WTC11 (cell line): ENCODE measurements around the gene CTPS2. TPM values are rescaled to one million over a fixed set of nuclear protein-coding genes. Genes with fewer than 3 reads are reported as not detected.

Experiments
- ATAC-seq: fragments of 200-7000 bp; cut with Tn5 transposase; 2 replicates; pipeline ENCODE4 v1.10.0; 2021; ENCODE audit warnings: mild to moderate bottlenecking, moderate library complexity
- CTCF ChIA-PET: fragments of 300-600 bp; sonication (Branson Sonifier 250); formaldehyde crosslinking; loops from one replicate; lab custom pipeline; 2021; ENCODE audit warnings: antibody characterized with exemption; lab: Charles Lee
- POLR2A ChIA-PET: fragments of 350-600 bp; sonication (Branson Sonifier 250); formaldehyde crosslinking; loops from one replicate; lab custom pipeline; 2021; ENCODE audit warnings: antibody characterized with exemption; lab: Charles Lee
- DNase-seq: peaks from one replicate; pipeline ENCODE4 v3.0.0; 2021; ENCODE audit warnings: low spot score
- H3K27ac Mint-ChIP-seq: 2 replicates; pipeline ENCODE4 v1.8.0; 2021; ENCODE audit warnings: mixed read lengths
- H3K27me3 Mint-ChIP-seq: 2 replicates; pipeline ENCODE4 v1.8.0; 2021; ENCODE audit warnings: low read depth, mild to moderate bottlenecking, moderate library complexity, mixed read lengths
- H3K36me3 Mint-ChIP-seq: 2 replicates; pipeline ENCODE4 v1.8.0; 2021; ENCODE audit warnings: mixed read lengths
- H3K4me1 Mint-ChIP-seq: 2 replicates; pipeline ENCODE4 v1.8.0; 2022; ENCODE audit warnings: mixed read lengths
- H3K4me3 Mint-ChIP-seq: 2 replicates; pipeline ENCODE4 v1.8.0; 2021; ENCODE audit warnings: mild to moderate bottlenecking, moderate library complexity, mixed read lengths
- H3K9me3 Mint-ChIP-seq: 2 replicates; pipeline ENCODE4 v1.8.0; 2021; ENCODE audit warnings: mixed read lengths
- AFF4 ChIP-seq: sonication (generic); formaldehyde crosslinking; IDR thresholded peaks from 2 replicates; pipeline ENCODE4 v1.8.1; 2023; ENCODE audit warnings: mild to moderate bottlenecking, missing genetic modification reagents, borderline replicate concordance
- CBFB ChIP-seq: sonication (generic); formaldehyde crosslinking; IDR thresholded peaks from 2 replicates; pipeline ENCODE4 v1.8.1; 2022; ENCODE audit warnings: mild to moderate bottlenecking, low read depth, missing genetic modification reagents
- CDX4 ChIP-seq: fragments of 250-450 bp; sonication (Bioruptor Pico); IDR thresholded peaks from 2 replicates; pipeline ENCODE4 v1.9.0; 2021; ENCODE audit warnings: moderate library complexity, mild to moderate bottlenecking, inconsistent platforms, borderline replicate concordance
- CREB1 ChIP-seq: sonication (generic); formaldehyde crosslinking; IDR thresholded peaks from 2 replicates; pipeline ENCODE4 v1.8.0; 2023; ENCODE audit warnings: mild to moderate bottlenecking, missing genetic modification reagents
- FOXP1 ChIP-seq: sonication (generic); formaldehyde crosslinking; IDR thresholded peaks from 2 replicates; pipeline ENCODE4 v1.8.0; 2022; ENCODE audit warnings: missing genetic modification reagents, mild to moderate bottlenecking, moderate library complexity, borderline replicate concordance
- FOXP4 ChIP-seq: sonication (generic); formaldehyde crosslinking; IDR thresholded peaks from 2 replicates; pipeline ENCODE4 v1.8.0; 2022; ENCODE audit warnings: mild to moderate bottlenecking, missing genetic modification reagents
- JAZF1 ChIP-seq: fragments of 250-450 bp; sonication (Bioruptor Pico); IDR thresholded peaks from 2 replicates; pipeline ENCODE4 v1.9.0; 2021; ENCODE audit warnings: moderate library complexity, mild to moderate bottlenecking, inconsistent platforms
- MXD4 ChIP-seq: fragments of 250-450 bp; sonication (Bioruptor Pico); IDR thresholded peaks from 2 replicates; pipeline ENCODE4 v1.8.0; 2021; ENCODE audit warnings: mild to moderate bottlenecking, moderate library complexity, borderline replicate concordance
- NFYB ChIP-seq: sonication (generic); formaldehyde crosslinking; conservative IDR thresholded peaks from 2 replicates; pipeline ENCODE4 v1.8.0; 2022; ENCODE audit warnings: low read depth, missing genetic modification reagents
- NR1H2 ChIP-seq: sonication (generic); formaldehyde crosslinking; IDR thresholded peaks from 2 replicates; pipeline ENCODE4 v1.9.0; 2021; ENCODE audit warnings: mild to moderate bottlenecking, moderate library complexity, missing genetic modification reagents
- PRRX2 ChIP-seq: fragments of 250-450 bp; sonication (Bioruptor Pico); IDR thresholded peaks from 2 replicates; pipeline ENCODE4 v1.8.0; 2021; ENCODE audit warnings: mild to moderate bottlenecking
- SMAD4 ChIP-seq: sonication (generic); formaldehyde crosslinking; IDR thresholded peaks from 2 replicates; pipeline ENCODE4 v1.8.0; 2022; ENCODE audit warnings: mild to moderate bottlenecking, missing genetic modification reagents
- SP1 ChIP-seq: sonication (generic); formaldehyde crosslinking; conservative IDR thresholded peaks from 2 replicates; pipeline ENCODE4 v1.8.1; 2022; ENCODE audit warnings: missing genetic modification reagents
- TEAD4 ChIP-seq: sonication (generic); formaldehyde crosslinking; IDR thresholded peaks from 2 replicates; pipeline ENCODE4 v1.8.0; 2022; ENCODE audit warnings: mild to moderate bottlenecking, missing genetic modification reagents
- TP53 ChIP-seq: sonication (generic); formaldehyde crosslinking; IDR thresholded peaks from 2 replicates; pipeline ENCODE4 v1.8.1; 2023; ENCODE audit warnings: mild to moderate bottlenecking, missing genetic modification reagents
- ZBTB43 ChIP-seq: sonication (generic); formaldehyde crosslinking; IDR thresholded peaks from 2 replicates; pipeline ENCODE4 v1.8.1; 2023; ENCODE audit warnings: mild to moderate bottlenecking, missing genetic modification reagents
- ZNF219 ChIP-seq: sonication (generic); formaldehyde crosslinking; IDR thresholded peaks from 2 replicates; pipeline ENCODE4 v1.8.0; 2023; ENCODE audit warnings: missing genetic modification reagents, mild to moderate bottlenecking, borderline replicate concordance
- ZNF317 ChIP-seq: sonication (generic); formaldehyde crosslinking; IDR thresholded peaks from 2 replicates; pipeline ENCODE4 v1.8.1; 2023; ENCODE audit warnings: low read depth, mild to moderate bottlenecking, moderate library complexity, missing genetic modification reagents, borderline replicate concordance
- ZNF512 ChIP-seq: sonication (generic); formaldehyde crosslinking; IDR thresholded peaks from 2 replicates; pipeline ENCODE4 v1.8.1; 2022; ENCODE audit warnings: missing genetic modification reagents, borderline replicate concordance
- total RNA-seq: library from RNA; stranded (reverse); gene quantifications from 3 replicates; pipeline ENCODE4 v1.2.3, GENCODE V29; 2021
- TF ChIP-seq, protein P1 (sequence below): sonication (generic); formaldehyde crosslinking; IDR thresholded peaks from 2 replicates; pipeline ENCODE4 v1.8.1; 2022; ENCODE audit warnings: mild to moderate bottlenecking, moderate library complexity, missing genetic modification reagents

CTPS2 gene
- total RNA-seq, 1 experiment from 2014 or later: 23.2 TPM

- H3K27ac Mint-ChIP-seq: peak overlapping the region; percentile 19; the same call in 1 of the 2 replicates
- CTCF ChIA-PET: no interaction called here
Measured at GRCh38 chrX:16633754-16634153, 78.7 kb downstream of the CTPS2 start.

GRCh38 chrX:16629909-16630308 lies 82.6 kb downstream of the CTPS2 start:
- H3K27ac Mint-ChIP-seq: peak overlapping the region; percentile 96
- TF ChIP-seq ZBTB43 (CRISPR knock-in tag) (no peak), SMAD4 (CRISPR knock-in tag) (no peak), NFYB (CRISPR knock-in tag) (no peak), ZNF219 (CRISPR knock-in tag) (no peak), ZNF317 (CRISPR knock-in tag) (no peak), ZNF512 (no peak)
- H3K9me3 Mint-ChIP-seq: no peaks in the 10 kb centered on the region
- no peaks in the 10 kb centered on the region for H3K27me3 Mint-ChIP-seq
- CTCF ChIA-PET: interaction anchor here (0.5 to 0.7 kb wide), 3 partner anchors 32 to 834 kb away, joined by 3 to 4 read pairs (median 3); no protein-coding TSS in a partner anchor
- DNase-seq (no peak), ATAC-seq (no peak)
- peak overlapping the region; percentile 47 for H3K4me3 Mint-ChIP-seq
- peaks cover 27% of the 10 kb centered on the region for H3K4me1 Mint-ChIP-seq
- POLR2A ChIA-PET: interaction anchor here (0.7 kb wide), 1 partner anchor 67 kb away, joined by 3 read pairs; no protein-coding TSS in a partner anchor
- peaks cover 12% of the 10 kb centered on the region for H3K36me3 Mint-ChIP-seq

More at GRCh38 chrX:16633754-16634153, 78.7 kb downstream of the CTPS2 start:
- Mint-ChIP-seq H3K36me3 (peaks cover 23% of the 10 kb centered on the region), H3K9me3 (no peaks in the 10 kb centered on the region), H3K4me1 (peaks cover 13% of the 10 kb centered on the region), H3K4me3 (no peak overlapping the region), H3K27me3 (no peaks in the 10 kb centered on the region)
- ATAC-seq: no peak
- DNase-seq: no peak
- POLR2A ChIA-PET: no interaction called here
- TF ChIP-seq, protein P1, sequence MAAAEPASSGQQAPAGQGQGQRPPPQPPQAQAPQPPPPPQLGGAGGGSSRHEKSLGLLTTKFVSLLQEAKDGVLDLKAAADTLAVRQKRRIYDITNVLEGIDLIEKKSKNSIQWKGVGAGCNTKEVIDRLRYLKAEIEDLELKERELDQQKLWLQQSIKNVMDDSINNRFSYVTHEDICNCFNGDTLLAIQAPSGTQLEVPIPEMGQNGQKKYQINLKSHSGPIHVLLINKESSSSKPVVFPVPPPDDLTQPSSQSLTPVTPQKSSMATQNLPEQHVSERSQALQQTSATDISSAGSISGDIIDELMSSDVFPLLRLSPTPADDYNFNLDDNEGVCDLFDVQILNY (CRISPR knock-in tag): no peak
- TF ChIP-seq CREB1 (CRISPR knock-in tag): no peak
- no peak for TF ChIP-seq FOXP4
- no peak for TF ChIP-seq TP53 (CRISPR knock-in tag)
- TF ChIP-seq MXD4 (CRISPR knock-in tag): no peak
- no peak for TF ChIP-seq NR1H2
- TF ChIP-seq CDX4 (CRISPR knock-in tag): no peak
- TF ChIP-seq PRRX2 (CRISPR knock-in tag): no peak
- TF ChIP-seq FOXP1 (CRISPR knock-in tag): no peak
- TF ChIP-seq CBFB (CRISPR knock-in tag): no peak
- no peak for TF ChIP-seq AFF4 (CRISPR knock-in tag)
- TF ChIP-seq JAZF1: no peak
- TF ChIP-seq SP1 (CRISPR knock-in tag): no peak
- TF ChIP-seq TEAD4 (CRISPR knock-in tag): no peak
